ENCODE measurements around the gene PRLHR.

The PRLHR gene

GRCh38 chr10:118557946-118558345 is 37.5 kb downstream of the PRLHR start:
- DNase-seq, result no peak

GRCh38 chr10:118551535-118552100 is 43.8 kb downstream of the PRLHR start:
- DNase-seq, result no peak

GRCh38 chr10:118547282-118547681 is 48.2 kb downstream of the PRLHR start:
- no peak for DNase-seq

DNA sequence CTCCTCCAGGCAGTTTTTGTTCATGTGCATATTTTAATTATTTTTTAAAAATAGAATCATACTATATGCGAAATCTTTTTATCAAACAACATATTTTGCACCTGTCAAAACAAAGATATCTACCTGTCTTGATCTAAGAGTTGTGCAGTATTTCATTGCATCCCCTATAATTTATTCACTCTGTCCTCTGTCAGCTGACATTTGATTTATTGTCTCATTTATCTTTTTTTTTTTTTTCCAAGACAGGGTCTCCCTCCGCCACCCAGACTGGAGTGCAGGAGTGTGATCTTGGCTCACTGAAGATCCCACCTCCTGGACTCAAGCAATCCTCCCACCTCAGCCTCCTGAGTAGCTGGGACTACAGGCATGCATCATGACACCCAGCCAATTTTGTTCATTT is 49.0 kb downstream of the PRLHR start:
- DNase-seq, result no peak

DNA sequence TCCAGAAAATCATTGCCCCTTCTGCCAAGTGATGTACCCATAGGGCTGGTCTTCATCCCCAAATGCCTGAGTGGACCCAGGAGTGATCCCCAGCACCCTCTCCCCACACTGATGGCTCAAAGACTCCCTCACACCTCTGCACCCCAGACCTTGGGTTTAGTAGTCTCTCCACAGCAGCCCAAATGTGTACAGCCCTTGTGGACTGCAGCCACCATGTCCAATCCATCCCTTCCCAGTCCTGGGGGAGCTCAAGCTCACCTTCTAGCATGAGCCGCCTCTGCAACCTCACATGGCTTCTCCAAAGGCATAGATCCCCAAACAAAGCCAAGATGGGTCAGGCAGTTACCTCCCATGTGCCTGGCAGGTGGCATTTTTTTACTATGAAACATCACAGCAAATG is 50.1 kb downstream of the PRLHR start:
- DNase-seq, result no peak

DNA sequence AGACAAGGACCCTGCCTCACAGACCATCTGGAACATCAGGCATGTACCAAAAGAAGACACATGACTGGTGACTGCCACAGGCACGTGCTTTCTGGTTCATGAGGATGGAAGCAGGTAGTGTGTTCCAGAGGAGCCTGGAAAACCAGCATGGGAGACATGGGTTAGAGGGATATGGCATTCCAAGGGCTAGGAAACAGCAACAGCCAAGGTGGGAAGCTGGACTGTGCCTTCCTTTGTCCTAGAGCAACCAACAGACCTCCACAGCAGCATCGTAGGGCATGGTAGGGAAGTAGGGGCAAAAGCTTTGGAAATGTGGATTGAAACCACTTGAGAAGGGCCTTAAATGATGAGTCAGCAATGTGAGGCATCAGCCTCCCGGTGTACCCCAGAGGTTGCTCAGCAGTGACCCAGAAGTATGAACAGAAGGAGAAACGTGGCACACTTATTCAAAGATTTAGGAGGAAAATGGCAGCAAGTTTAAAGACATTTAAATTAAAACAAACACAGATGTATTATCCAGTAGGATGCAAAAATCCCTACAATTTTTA is 51.0 kb downstream of the PRLHR start:
- no peak for DNase-seq

- no peak for DNase-seq
Observed at GRCh38 chr10:118543714-118544400, 51.6 kb downstream of the PRLHR start.

- no peak for DNase-seq
Observed at GRCh38 chr10:118542745-118543144, 52.7 kb downstream of the PRLHR start.

- DNase-seq, result no peak
Observed at GRCh38 chr10:118542205-118542604, 53.2 kb downstream of the PRLHR start.

- no peak for DNase-seq
Observed at GRCh38 chr10:118541718-118542117, 53.7 kb downstream of the PRLHR start.
